Liver (tissue), 9 donors: ENCODE measurements around the gene ALDH16A1. TPM values are rescaled to one million over a fixed set of nuclear protein-coding genes. Genes with fewer than 3 reads are reported as not detected.

Source experiments
- DNase-seq: peaks from one replicate; pipeline ENCODE4 v3.0.0-alpha.2; 2017; ENCODE audit warnings: low spot score
- H3K27ac ChIP-seq, 2 donors: one replicate each; pipeline ENCODE4 v1.7.0; 2013; ENCODE audit warnings: inconsistent platforms in 2 of 2, low read length in 2 of 2, control low read depth in 1 of 2, low read depth in 1 of 2, mild to moderate bottlenecking in 1 of 2
- H3K27me3 ChIP-seq, 4 donors: one replicate each; pipeline versions ENCODE4 v1.6.1 to v1.7.0; 2013; ENCODE audit warnings: low read length in 3 of 4, inconsistent platforms in 1 of 4, mild to moderate bottlenecking in 1 of 4, moderate library complexity in 1 of 4; ENCODE audit not compliant: control insufficient read depth in 4 of 4, insufficient read depth in 4 of 4
- H3K36me3 ChIP-seq, 4 donors: one replicate each; pipeline versions ENCODE4 v1.6.1 to v1.7.0; 2013; ENCODE audit warnings: low read length in 3 of 4, mild to moderate bottlenecking in 3 of 4, low read depth in 1 of 4, moderate library complexity in 1 of 4; ENCODE audit not compliant: control insufficient read depth in 4 of 4, insufficient read depth in 3 of 4
- H3K4me1 ChIP-seq, 4 donors: one replicate each; pipeline versions ENCODE4 v1.6.1 to v1.7.0; 2013; ENCODE audit warnings: low read length in 3 of 4, mild to moderate bottlenecking in 3 of 4, moderate library complexity in 1 of 4; ENCODE audit not compliant: control insufficient read depth in 4 of 4, insufficient read depth in 4 of 4
- H3K4me3 ChIP-seq, 3 donors: one replicate each; pipeline versions ENCODE4 v1.6.1 to v1.7.0; 2013; ENCODE audit warnings: low read length in 3 of 3, control low read depth in 1 of 3, low read depth in 1 of 3, mild to moderate bottlenecking in 1 of 3
- H3K9ac ChIP-seq, 2 donors: one replicate each; pipeline ENCODE4 v1.7.0; 2013; ENCODE audit warnings: low read length in 2 of 2, mild to moderate bottlenecking in 2 of 2, moderate library complexity in 2 of 2, control low read depth in 1 of 2, low read depth in 1 of 2
- H3K9me3 ChIP-seq, 4 donors: one replicate each; pipeline versions ENCODE4 v1.6.1 to v1.7.0; 2013; ENCODE audit warnings: low read length in 3 of 4; ENCODE audit not compliant: control insufficient read depth in 4 of 4
- EGR1 ChIP-seq, 2 donors: IDR thresholded peaks; 2 replicates each; pipeline ENCODE4 v1.6.1; 2016 to 2018; ENCODE audit warnings: antibody characterized with exemption in 2 of 2, low read depth in 2 of 2
- FOXA1 ChIP-seq: IDR thresholded peaks from 2 replicates; pipeline ENCODE4 v1.6.1; 2016; ENCODE audit warnings: antibody characterized with exemption
- FOXA2 ChIP-seq: IDR thresholded peaks from 2 replicates; pipeline ENCODE4 v1.6.1; 2016; ENCODE audit warnings: antibody characterized with exemption
- GABPA ChIP-seq, 2 donors: IDR thresholded peaks in 1 of 2; conservative IDR thresholded peaks in 1 of 2; 2 replicates each; pipeline ENCODE4 v1.6.1; 2016; ENCODE audit warnings: antibody characterized with exemption in 2 of 2, mild to moderate bottlenecking in 1 of 2, moderate library complexity in 1 of 2
- HNF4A ChIP-seq, 2 donors: conservative IDR thresholded peaks; 2 replicates each; pipeline ENCODE4 v1.6.1; 2016; ENCODE audit warnings: antibody characterized with exemption in 2 of 2, mild to moderate bottlenecking in 2 of 2
- HNF4G ChIP-seq: IDR thresholded peaks from 2 replicates; pipeline ENCODE4 v1.6.1; 2016; ENCODE audit warnings: antibody characterized with exemption
- JUND ChIP-seq, 2 donors: IDR thresholded peaks; 2 replicates each; pipeline ENCODE4 v1.6.1; 2016; ENCODE audit warnings: antibody characterized with exemption in 2 of 2
- NR2F2 ChIP-seq: IDR thresholded peaks from 2 replicates; pipeline ENCODE4 v1.6.1; 2016; ENCODE audit warnings: antibody characterized with exemption
- RAD21 ChIP-seq, 2 donors: IDR thresholded peaks; 2 replicates each; pipeline ENCODE4 v1.6.1; 2016; ENCODE audit warnings: antibody characterized with exemption in 2 of 2, mild to moderate bottlenecking in 2 of 2
- RXRA ChIP-seq, 2 donors: IDR thresholded peaks; 2 replicates each; pipeline ENCODE4 v1.6.1; 2017 to 2018; ENCODE audit warnings: antibody characterized with exemption in 2 of 2, mild to moderate bottlenecking in 1 of 2
- SP1 ChIP-seq: IDR thresholded peaks from 2 replicates; pipeline ENCODE4 v1.6.1; 2018; ENCODE audit warnings: antibody characterized with exemption, mild to moderate bottlenecking
- TAF1 ChIP-seq: conservative IDR thresholded peaks from 2 replicates; pipeline ENCODE4 v1.6.1; 2016; ENCODE audit warnings: antibody characterized with exemption, mild to moderate bottlenecking
- YY1 ChIP-seq: IDR thresholded peaks from 2 replicates; pipeline ENCODE4 v1.6.1; 2016; ENCODE audit warnings: antibody characterized with exemption, mild to moderate bottlenecking
- WGBS: extraction: QIAGEN DNeasy Blood & Tissue Kit; methylation state at CpG from one replicate; pipeline ENCODE4 v1.1.7; 2013; 5-methylcytosine and 5-hydroxymethylcytosine counted together
- polyA plus RNA-seq, 2 donors: library from polyadenylated mRNA; stranded (reverse) in 1 of 2; unstranded in 1 of 2; fragments of 200-250 nt in 1 of 2; fragments of >200 nt in 1 of 2; fragmentation: Nextera tagmentation in 1 of 2; extraction: Ambion mirVana in 1 of 2; gene quantifications; one replicate each; pipeline versions ENCODE4 v1.2.1 to v1.2.3, GENCODE V29; 2013 to 2015
- total RNA-seq, 2 donors: library from RNA; depleted of rRNA; stranded (reverse); fragments of >200 nt; gene quantifications; one replicate each; pipeline ENCODE4 v1.2.3, GENCODE V29; 2014
- TF ChIP-seq, protein P1 (sequence below): IDR thresholded peaks from 2 replicates; pipeline ENCODE4 v1.6.1; 2016; ENCODE audit warnings: antibody characterized with exemption
- TF ChIP-seq, protein P2 (sequence below): fragments of 150-350 bp; IDR thresholded peaks from 2 replicates; pipeline ENCODE4 v1.5.1; 2017; ENCODE audit warnings: improper control_type of control experiment, low read depth, low read length; ENCODE audit not compliant: missing input control
- TF ChIP-seq, protein P3 (sequence below): IDR thresholded peaks from 2 replicates; pipeline ENCODE4 v1.6.1; 2016; ENCODE audit warnings: antibody characterized with exemption, mild to moderate bottlenecking
- TF ChIP-seq, protein P4 (sequence below): IDR thresholded peaks from 2 replicates; pipeline ENCODE4 v1.6.1; 2016; ENCODE audit warnings: antibody characterized with exemption
- TF ChIP-seq, protein P5 (sequence below): IDR thresholded peaks from 2 replicates; pipeline ENCODE4 v1.6.1; 2016; ENCODE audit warnings: antibody characterized with exemption
- donor health status: healthy.
- donor health status: healthy.
- donor health status: healthy.
- donor health status: healthy.
- donor health status: healthy.

ALDH16A1 gene
- total and polyA plus RNA-seq, 4 donors = 5.2 to 35.8 (median 21.5) TPM

DNA sequence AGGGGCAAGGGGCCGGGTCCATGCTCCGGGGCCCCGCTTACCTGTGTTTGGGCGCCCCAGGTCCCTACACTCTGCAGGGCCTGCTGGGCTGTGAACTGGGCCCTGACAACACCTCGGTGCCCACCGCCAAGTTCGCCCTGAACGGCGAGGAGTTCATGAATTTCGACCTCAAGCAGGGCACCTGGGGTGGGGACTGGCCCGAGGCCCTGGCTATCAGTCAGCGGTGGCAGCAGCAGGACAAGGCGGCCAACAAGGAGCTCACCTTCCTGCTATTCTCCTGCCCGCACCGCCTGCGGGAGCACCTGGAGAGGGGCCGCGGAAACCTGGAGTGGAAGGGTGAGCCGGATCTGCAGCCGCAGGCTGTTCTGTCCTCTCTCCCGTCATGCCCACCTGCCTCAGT is 61.1 kb downstream of the ALDH16A1 start:
- peak overlapping the region; percentile 47 to 97 (median 81) for H3K4me3 ChIP-seq
- H3K27ac ChIP-seq = peak overlapping the region; percentile 81 to 86
- DNase-seq = no peak
- peaks cover 2 to 38% (median 20%) of the 10 kb centered on the region in 4 donors for H3K4me1 ChIP-seq
- TF ChIP-seq, protein P1, sequence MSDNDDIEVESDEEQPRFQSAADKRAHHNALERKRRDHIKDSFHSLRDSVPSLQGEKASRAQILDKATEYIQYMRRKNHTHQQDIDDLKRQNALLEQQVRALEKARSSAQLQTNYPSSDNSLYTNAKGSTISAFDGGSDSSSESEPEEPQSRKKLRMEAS = no peak
- TF ChIP-seq HNF4A (conservative IDR thresholded peaks at IDR 0.05) (no peak), RXRA (IDR thresholded peaks at IDR 0.05) (no peak), FOXA2 (no peak)
- TF ChIP-seq, protein P2, sequence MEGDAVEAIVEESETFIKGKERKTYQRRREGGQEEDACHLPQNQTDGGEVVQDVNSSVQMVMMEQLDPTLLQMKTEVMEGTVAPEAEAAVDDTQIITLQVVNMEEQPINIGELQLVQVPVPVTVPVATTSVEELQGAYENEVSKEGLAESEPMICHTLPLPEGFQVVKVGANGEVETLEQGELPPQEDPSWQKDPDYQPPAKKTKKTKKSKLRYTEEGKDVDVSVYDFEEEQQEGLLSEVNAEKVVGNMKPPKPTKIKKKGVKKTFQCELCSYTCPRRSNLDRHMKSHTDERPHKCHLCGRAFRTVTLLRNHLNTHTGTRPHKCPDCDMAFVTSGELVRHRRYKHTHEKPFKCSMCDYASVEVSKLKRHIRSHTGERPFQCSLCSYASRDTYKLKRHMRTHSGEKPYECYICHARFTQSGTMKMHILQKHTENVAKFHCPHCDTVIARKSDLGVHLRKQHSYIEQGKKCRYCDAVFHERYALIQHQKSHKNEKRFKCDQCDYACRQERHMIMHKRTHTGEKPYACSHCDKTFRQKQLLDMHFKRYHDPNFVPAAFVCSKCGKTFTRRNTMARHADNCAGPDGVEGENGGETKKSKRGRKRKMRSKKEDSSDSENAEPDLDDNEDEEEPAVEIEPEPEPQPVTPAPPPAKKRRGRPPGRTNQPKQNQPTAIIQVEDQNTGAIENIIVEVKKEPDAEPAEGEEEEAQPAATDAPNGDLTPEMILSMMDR = no peak
- TF ChIP-seq, protein P3, sequence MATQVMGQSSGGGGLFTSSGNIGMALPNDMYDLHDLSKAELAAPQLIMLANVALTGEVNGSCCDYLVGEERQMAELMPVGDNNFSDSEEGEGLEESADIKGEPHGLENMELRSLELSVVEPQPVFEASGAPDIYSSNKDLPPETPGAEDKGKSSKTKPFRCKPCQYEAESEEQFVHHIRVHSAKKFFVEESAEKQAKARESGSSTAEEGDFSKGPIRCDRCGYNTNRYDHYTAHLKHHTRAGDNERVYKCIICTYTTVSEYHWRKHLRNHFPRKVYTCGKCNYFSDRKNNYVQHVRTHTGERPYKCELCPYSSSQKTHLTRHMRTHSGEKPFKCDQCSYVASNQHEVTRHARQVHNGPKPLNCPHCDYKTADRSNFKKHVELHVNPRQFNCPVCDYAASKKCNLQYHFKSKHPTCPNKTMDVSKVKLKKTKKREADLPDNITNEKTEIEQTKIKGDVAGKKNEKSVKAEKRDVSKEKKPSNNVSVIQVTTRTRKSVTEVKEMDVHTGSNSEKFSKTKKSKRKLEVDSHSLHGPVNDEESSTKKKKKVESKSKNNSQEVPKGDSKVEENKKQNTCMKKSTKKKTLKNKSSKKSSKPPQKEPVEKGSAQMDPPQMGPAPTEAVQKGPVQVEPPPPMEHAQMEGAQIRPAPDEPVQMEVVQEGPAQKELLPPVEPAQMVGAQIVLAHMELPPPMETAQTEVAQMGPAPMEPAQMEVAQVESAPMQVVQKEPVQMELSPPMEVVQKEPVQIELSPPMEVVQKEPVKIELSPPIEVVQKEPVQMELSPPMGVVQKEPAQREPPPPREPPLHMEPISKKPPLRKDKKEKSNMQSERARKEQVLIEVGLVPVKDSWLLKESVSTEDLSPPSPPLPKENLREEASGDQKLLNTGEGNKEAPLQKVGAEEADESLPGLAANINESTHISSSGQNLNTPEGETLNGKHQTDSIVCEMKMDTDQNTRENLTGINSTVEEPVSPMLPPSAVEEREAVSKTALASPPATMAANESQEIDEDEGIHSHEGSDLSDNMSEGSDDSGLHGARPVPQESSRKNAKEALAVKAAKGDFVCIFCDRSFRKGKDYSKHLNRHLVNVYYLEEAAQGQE = no peak
- H3K9ac ChIP-seq = peak overlapping the region; percentile 16 to 83
- H3K27me3 ChIP-seq = no peaks in the 10 kb centered on the region
- 30% methylated on average over 21 of the region's 21 CpGs for WGBS
- H3K9me3 ChIP-seq = no peaks in the 10 kb centered on the region
- H3K36me3 ChIP-seq = peaks cover 0 to 1% (median 0%) of the 10 kb centered on the region in 4 donors

DNA sequence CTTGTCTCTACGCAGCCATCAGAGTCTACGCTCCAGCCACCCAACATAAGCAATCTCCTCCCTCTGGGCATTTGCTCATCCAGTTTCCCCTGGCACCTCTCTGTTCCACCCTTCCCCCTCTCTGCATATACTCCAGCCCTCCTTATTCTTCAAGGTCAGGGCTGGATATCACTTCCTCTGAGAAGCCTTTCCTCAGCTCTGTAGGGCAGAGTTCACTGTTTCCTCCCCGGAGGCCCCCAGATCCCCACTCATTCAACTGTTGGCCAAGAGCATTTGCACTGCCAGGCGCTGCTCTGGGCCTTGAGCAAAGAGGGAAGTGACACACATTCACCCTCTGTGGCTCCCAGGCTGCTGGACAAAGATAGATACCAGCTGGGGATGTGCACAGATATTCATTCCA is 62.7 kb downstream of the ALDH16A1 start:
- peaks cover 2 to 38% (median 21%) of the 10 kb centered on the region in 4 donors for H3K4me1 ChIP-seq
- 58% methylated on average over 4 of the region's 4 CpGs for WGBS
- no peak for DNase-seq
- H3K9me3 ChIP-seq = no peaks in the 10 kb centered on the region
- H3K27me3 ChIP-seq = no peaks in the 10 kb centered on the region
- H3K27ac ChIP-seq = peak overlapping the region; percentile 5 to 16
- H3K9ac ChIP-seq = no peak overlapping the region
- no peak overlapping the region for H3K4me3 ChIP-seq
- peaks cover 0 to 5% (median 2%) of the 10 kb centered on the region in 4 donors for H3K36me3 ChIP-seq
- TF ChIP-seq NR2F2 (peak; percentile 74), GABPA (IDR thresholded peaks at IDR 0.05 in 1 of 2, conservative IDR thresholded peaks at IDR 0.05 in 1 of 2) (no peak), FOXA1 (no peak), SP1 (peak; percentile 56), TAF1 (no peak), HNF4G (no peak), EGR1 (IDR thresholded peaks at IDR 0.05; ENCODE audit: low read depth in 2 of 2) (peak in 1 of 2 donors; percentile 34), YY1 (no peak), RXRA (IDR thresholded peaks at IDR 0.05) (peak in 1 of 2 donors; percentile 32), HNF4A (conservative IDR thresholded peaks at IDR 0.05) (no peak), RAD21 (IDR thresholded peaks at IDR 0.05) (peak in 1 of 2 donors; percentile 9), JUND (IDR thresholded peaks at IDR 0.05) (no peak), FOXA2 (no peak)
- TF ChIP-seq, protein P3 = no peak
- TF ChIP-seq, protein P4, sequence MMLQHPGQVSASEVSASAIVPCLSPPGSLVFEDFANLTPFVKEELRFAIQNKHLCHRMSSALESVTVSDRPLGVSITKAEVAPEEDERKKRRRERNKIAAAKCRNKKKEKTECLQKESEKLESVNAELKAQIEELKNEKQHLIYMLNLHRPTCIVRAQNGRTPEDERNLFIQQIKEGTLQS = no peak
- TF ChIP-seq, protein P2 = no peak
- TF ChIP-seq, protein P5, sequence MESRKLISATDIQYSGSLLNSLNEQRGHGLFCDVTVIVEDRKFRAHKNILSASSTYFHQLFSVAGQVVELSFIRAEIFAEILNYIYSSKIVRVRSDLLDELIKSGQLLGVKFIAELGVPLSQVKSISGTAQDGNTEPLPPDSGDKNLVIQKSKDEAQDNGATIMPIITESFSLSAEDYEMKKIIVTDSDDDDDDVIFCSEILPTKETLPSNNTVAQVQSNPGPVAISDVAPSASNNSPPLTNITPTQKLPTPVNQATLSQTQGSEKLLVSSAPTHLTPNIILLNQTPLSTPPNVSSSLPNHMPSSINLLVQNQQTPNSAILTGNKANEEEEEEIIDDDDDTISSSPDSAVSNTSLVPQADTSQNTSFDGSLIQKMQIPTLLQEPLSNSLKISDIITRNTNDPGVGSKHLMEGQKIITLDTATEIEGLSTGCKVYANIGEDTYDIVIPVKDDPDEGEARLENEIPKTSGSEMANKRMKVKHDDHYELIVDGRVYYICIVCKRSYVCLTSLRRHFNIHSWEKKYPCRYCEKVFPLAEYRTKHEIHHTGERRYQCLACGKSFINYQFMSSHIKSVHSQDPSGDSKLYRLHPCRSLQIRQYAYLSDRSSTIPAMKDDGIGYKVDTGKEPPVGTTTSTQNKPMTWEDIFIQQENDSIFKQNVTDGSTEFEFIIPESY = no peak
